GM12878 (cell line): ENCODE data around the gene TAF4. TPM values are rescaled to one million over a fixed set of nuclear protein-coding genes. Genes with fewer than 3 reads are reported as not detected.

Source experiments
- ATAC-seq: fragments of 200-7000 bp; cut with Tn5 transposase; 3 replicates; pipeline ENCODE4 v1.9.1; 2020; ENCODE audit warnings: mild to moderate bottlenecking, moderate library complexity
- BruUV-seq: library from RNA; stranded (reverse); fragments of 400-500 nt; replicated peaks from 2 replicates; lab custom pipeline; 2021; lab: Mats Ljungman, UMichigan
- CTCF ChIA-PET: fragments of 300-600 bp; sonication (Branson Sonifier 250); formaldehyde crosslinking; extraction: SDS; loops from one replicate; lab custom pipeline; 2021; ENCODE audit warnings: inconsistent platforms; lab: Yijun Ruan, JAX
- POLR2A ChIA-PET: fragments of 350-600 bp; formaldehyde crosslinking; extraction: SDS; loops from one replicate; lab custom pipeline; 2021; ENCODE audit warnings: inconsistent platforms; lab: Charles Lee
- RAD21 ChIA-PET: fragments of 300-600 bp; sonication (Branson Sonifier 250); formaldehyde crosslinking; loops from one replicate; lab custom pipeline; 2023; ENCODE audit warnings: antibody characterized with exemption; ENCODE audit not compliant: unreplicated experiment; lab: Charles Lee
- SMC1A ChIA-PET: fragments of 300-600 bp; sonication (Branson Sonifier 250); formaldehyde crosslinking; loops from one replicate; lab custom pipeline; 2023; ENCODE audit not compliant: unreplicated experiment, uncharacterized antibody; lab: Charles Lee
- DNase-seq: peaks from one replicate; pipeline ENCODE4 v3.0.0-alpha.2; 2011; ENCODE audit warnings: low read depth, low spot score
- FAIRE-seq: peaks from 3 replicates; lab custom pipeline; 2011; peaks lifted over from hg19 to GRCh38; lab: Jason Lieb, UNC
- H2AFZ ChIP-seq: 2 replicates; pipeline ENCODE4 v1.6.0; 2011; ENCODE audit warnings: low read depth, low read length, control low read depth; ENCODE audit not compliant: control insufficient read depth
- H3K27ac ChIP-seq: 2 replicates; pipeline ENCODE4 v1.5.1; 2011; ENCODE audit warnings: control low read depth; ENCODE audit not compliant: control insufficient read depth, insufficient read depth
- H3K27me3 ChIP-seq, 2 experiments: replicated peaks in 1 of 2; 2 replicates each; pipeline versions ENCODE4 v1.6.0 to v1.6.1; 2011; ENCODE audit warnings: low read length in 1 of 2; ENCODE audit not compliant: control insufficient read depth in 2 of 2, insufficient read depth in 2 of 2
- H3K36me3 ChIP-seq, 2 experiments: 2 replicates each; pipeline ENCODE4 v1.5.1; 2011; ENCODE audit warnings: low read length in 1 of 2; ENCODE audit not compliant: control insufficient read depth in 2 of 2, insufficient read depth in 2 of 2
- H3K4me1 ChIP-seq: 2 replicates; pipeline ENCODE4 v1.6.1; 2011; ENCODE audit warnings: mild to moderate bottlenecking, low read length, moderate library complexity, mixed read lengths; ENCODE audit not compliant: control insufficient read depth, insufficient read depth
- H3K4me2 ChIP-seq: 2 replicates; pipeline ENCODE4 v1.6.0; 2011; ENCODE audit warnings: control low read depth; ENCODE audit not compliant: control insufficient read depth, insufficient read depth
- H3K4me3 ChIP-seq: fragments of 200-600 bp; sonication (generic); 2 replicates; pipeline ENCODE4 v1.5.1; 2016
- H3K79me2 ChIP-seq: 2 replicates; pipeline ENCODE4 v1.6.0; 2011; ENCODE audit warnings: low read length; ENCODE audit not compliant: control insufficient read depth, insufficient read depth
- H3K9ac ChIP-seq: 2 replicates; pipeline ENCODE4 v1.8.0; 2011; ENCODE audit warnings: low read length, control low read depth, mixed read lengths; ENCODE audit not compliant: control insufficient read depth, insufficient read depth
- H3K9me3 ChIP-seq: replicated peaks from 3 replicates; pipeline ENCODE4 v1.5.1; 2011; ENCODE audit warnings: mild to moderate bottlenecking, low read length; ENCODE audit not compliant: control insufficient read depth, insufficient read depth
- H4K20me1 ChIP-seq: 2 replicates; pipeline ENCODE4 v1.6.0; 2011; ENCODE audit not compliant: control insufficient read depth, insufficient read depth
- ATF7 ChIP-seq: fragments of 450-650 bp; IDR thresholded peaks from 2 replicates; pipeline ENCODE4 v1.6.1; 2016; ENCODE audit warnings: low read depth, mild to moderate bottlenecking
- BCLAF1 ChIP-seq: fragments of 450-650 bp; IDR thresholded peaks from 2 replicates; pipeline ENCODE4 v1.6.1; 2017; ENCODE audit warnings: antibody characterized with exemption, mild to moderate bottlenecking, moderate library complexity
- CREB1 ChIP-seq: IDR thresholded peaks from 2 replicates; pipeline ENCODE4 v1.6.1; 2012; ENCODE audit warnings: low read depth, mild to moderate bottlenecking, inconsistent platforms
- FOXM1 ChIP-seq: IDR thresholded peaks from 2 replicates; pipeline ENCODE4 v1.6.1; 2012; ENCODE audit warnings: low read depth, mild to moderate bottlenecking, inconsistent platforms, low read length, moderate library complexity
- HCFC1 ChIP-seq: fragments of 150-350 bp; IDR thresholded peaks from 2 replicates; pipeline ENCODE4 v1.6.1; 2014; ENCODE audit warnings: low read length
- IRF3 ChIP-seq: fragments of 450-650 bp; IDR thresholded peaks from 2 replicates; pipeline ENCODE4 v1.6.1; 2014; ENCODE audit warnings: mild to moderate bottlenecking
- JUNB ChIP-seq: IDR thresholded peaks from 2 replicates; pipeline ENCODE4 v1.6.1; 2016; ENCODE audit warnings: antibody characterized with exemption, mild to moderate bottlenecking
- MYB ChIP-seq: fragments of 150-350 bp; IDR thresholded peaks from 2 replicates; pipeline ENCODE4 v1.6.1; 2014; ENCODE audit warnings: mild to moderate bottlenecking, low read depth, low read length, borderline replicate concordance
- POLR2AphosphoS2 ChIP-seq: IDR thresholded peaks from 2 replicates; pipeline ENCODE4 v1.6.1; 2011; ENCODE audit warnings: low read depth, mild to moderate bottlenecking, low read length, improper control_type of control experiment, moderate library complexity
- RUNX3 ChIP-seq: IDR thresholded peaks from 2 replicates; pipeline ENCODE4 v1.6.1; 2012; ENCODE audit warnings: low read length, inconsistent platforms
- SIN3A ChIP-seq: IDR thresholded peaks from 2 replicates; pipeline ENCODE4 v1.6.1; 2012; ENCODE audit warnings: low read depth, low read length, improper control_type of control experiment
- SMAD5 ChIP-seq: IDR thresholded peaks from 2 replicates; pipeline ENCODE4 v1.6.1; 2016; ENCODE audit warnings: antibody characterized with exemption, low read depth
- TARDBP ChIP-seq: IDR thresholded peaks from 2 replicates; pipeline ENCODE4 v1.6.1; 2016; ENCODE audit warnings: borderline replicate concordance
- TCF12 ChIP-seq: IDR thresholded peaks from 2 replicates; pipeline ENCODE4 v1.6.1; 2011; ENCODE audit warnings: low read depth, mild to moderate bottlenecking, low read length
- TCF7 ChIP-seq: IDR thresholded peaks from 2 replicates; pipeline ENCODE4 v1.6.1; 2014; ENCODE audit warnings: antibody characterized with exemption, borderline replicate concordance
- WGBS: methylation state at CpG from one replicate; pipeline ENCODE4 v1.1.6; 2016; ENCODE audit warnings: low lambda C conversion rate; ENCODE audit not compliant: insufficient replicate concordance, insufficient coverage; ENCODE audit errors: missing lambda C conversion rate; 5-methylcytosine and 5-hydroxymethylcytosine counted together
- in situ Hi-C: fragments of 300-500 bp; cut with MboI; formaldehyde crosslinking; loops from 9 replicates; pipeline ENCODE4 v1.14.3; 2018; ENCODE audit warnings: mixed read lengths
- intact Hi-C: fragments of 100-400 bp; cut with micrococcal nuclease; formaldehyde crosslinking; loops from one replicate; pipeline ENCODE4 v1.14.2; 2022; ENCODE audit not compliant: unreplicated experiment
- polyA plus RNA-seq, 11 experiments: library from polyadenylated mRNA; depleted of rRNA in 4 of 11; unstranded in 6 of 11; stranded (reverse) in 5 of 11; fragments of >200 nt; fragmentation: Nextera tagmentation in 4 of 11; fragmentation: Illumina TruSeq in 1 of 11; extraction: Ambion mirVana in 4 of 11; extraction: Trizol in 1 of 11; gene quantifications; 1 replicate in 1 of 11; 2 replicates in 10 of 11; pipeline versions ENCODE4 v1.2.1 to v1.2.3, GENCODE V29; 2011 to 2016; ENCODE audit warnings: inconsistent platforms in 2 of 11, missing spikeins in 2 of 11, low read depth in 1 of 11
- total RNA-seq, 4 experiments: library from RNA; depleted of rRNA in 3 of 4; stranded (reverse); fragments of >200 nt in 3 of 4; fragmentation: Illumina TruSeq in 1 of 4; extraction: Trizol in 1 of 4; gene quantifications; 2 replicates each; pipeline versions ENCODE4 v1.2.1 to v1.2.3, GENCODE V29; 2013 to 2021

TAF4 gene
- total and polyA plus RNA-seq, 10 of the 15 experiments (the other 5 are each of a cell fraction or from before 2014, with no cell fraction given), result 0.39 to 16.9 (median 3.4) TPM

GRCh38 chr20:61937146-61937962 lies 128.3 kb downstream of the TAF4 start:
- intact Hi-C loops (no loop called here), in situ Hi-C loops (no loop called here)
- ChIA-PET RAD21 (no interaction called here), SMC1A (no interaction called here), CTCF (no interaction called here), POLR2A (no interaction called here)
- Histone ChIP-seq H3K27me3 (no peaks in the 10 kb centered on the region), H3K4me1 (no peaks in the 10 kb centered on the region), H3K36me3 (no peaks in the 10 kb centered on the region), H3K4me3 (no peak overlapping the region), H3K9ac (no peak overlapping the region), H3K79me2 (no peaks in the 10 kb centered on the region), H3K9me3 (no peaks in the 10 kb centered on the region; the same call in 2 of the 3 replicates), H3K4me2 (no peak overlapping the region), H3K27ac (no peak overlapping the region), H4K20me1 (no peaks in the 10 kb centered on the region), H2AFZ (no peak overlapping the region)
- no TSS peak for BruUV-seq
- ATAC-seq, result no peak
- 46% methylated on average over 10 of the region's 10 CpGs for WGBS
- no peak for FAIRE-seq
- TF ChIP-seq JUNB (no peak), TCF7 (no peak)
- DNase-seq, result no peak

GRCh38 chr20:61936701-61937131 lies 129.0 kb downstream of the TAF4 start:
- no peaks in the 10 kb centered on the region for H3K79me2 ChIP-seq
- ChIA-PET POLR2A (no interaction called here), SMC1A (no interaction called here), RAD21 (no interaction called here), CTCF (no interaction called here)
- H3K9ac ChIP-seq, result no peak overlapping the region
- no peak overlapping the region for H2AFZ ChIP-seq
- intact Hi-C loops, result no loop called here
- H3K36me3 ChIP-seq, result no peaks in the 10 kb centered on the region
- no peak for FAIRE-seq
- H3K4me2 ChIP-seq, result no peak overlapping the region
- no peak overlapping the region for H3K4me3 ChIP-seq
- BruUV-seq, result no TSS peak
- H3K4me1 ChIP-seq, result no peaks in the 10 kb centered on the region
- no peaks in the 10 kb centered on the region for H3K27me3 ChIP-seq
- no peak overlapping the region for H3K27ac ChIP-seq
- TF ChIP-seq CREB1, result no peak
- no peak for TF ChIP-seq TARDBP
- no peak for TF ChIP-seq SMAD5
- no peak for TF ChIP-seq POLR2AphosphoS2
- no peak for TF ChIP-seq RUNX3
- TF ChIP-seq TCF12, result no peak
- TF ChIP-seq MYB, result no peak
- TF ChIP-seq FOXM1, result no peak
- TF ChIP-seq IRF3, result no peak
- TF ChIP-seq HCFC1, result no peak
- TF ChIP-seq BCLAF1, result no peak
- no peak for TF ChIP-seq SIN3A
- no peak for TF ChIP-seq ATF7
- TF ChIP-seq, all 136 proteins: peak for 0
- no peak for DNase-seq
- in situ Hi-C loops, result no loop called here
- ATAC-seq, result no peak
- Histone ChIP-seq H3K9me3 (no peaks in the 10 kb centered on the region; the same call in 2 of the 3 replicates), H4K20me1 (no peaks in the 10 kb centered on the region)
- 65% methylated on average over 29 of the region's 29 CpGs for WGBS
